HG02798 (cell line): Measurements from ENCODE around the gene MYOG.

ENCODE experiments used
- ATAC-seq: cut with Tn5 transposase; IDR thresholded peaks from one replicate; pipeline ENCODE4 v1.9.1; 2021; ENCODE audit warnings: mild to moderate bottlenecking; ENCODE audit not compliant: unreplicated experiment, poor library complexity

MYOG gene

DNA sequence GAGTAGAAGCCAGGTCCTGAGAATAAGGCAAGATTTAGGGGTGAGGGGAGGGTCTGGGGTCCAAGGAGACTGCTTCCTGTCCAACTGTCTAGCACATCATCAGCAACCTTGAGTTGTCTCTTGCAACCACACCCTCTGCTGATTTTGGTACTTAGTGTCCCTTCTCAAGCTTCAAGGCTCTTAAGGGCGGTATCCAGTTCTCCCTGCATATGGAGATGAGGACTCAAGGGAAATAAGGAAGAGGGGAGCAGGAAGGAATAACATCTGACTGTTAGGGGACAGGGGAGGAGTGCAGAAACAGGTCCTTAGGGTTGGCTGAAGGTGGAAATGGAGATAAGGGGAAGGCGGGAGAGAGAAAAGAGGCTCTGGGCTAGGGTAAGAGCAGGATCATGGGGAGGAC, 12.3 kb downstream of the MYOG start:
- ATAC-seq = no peak

DNA sequence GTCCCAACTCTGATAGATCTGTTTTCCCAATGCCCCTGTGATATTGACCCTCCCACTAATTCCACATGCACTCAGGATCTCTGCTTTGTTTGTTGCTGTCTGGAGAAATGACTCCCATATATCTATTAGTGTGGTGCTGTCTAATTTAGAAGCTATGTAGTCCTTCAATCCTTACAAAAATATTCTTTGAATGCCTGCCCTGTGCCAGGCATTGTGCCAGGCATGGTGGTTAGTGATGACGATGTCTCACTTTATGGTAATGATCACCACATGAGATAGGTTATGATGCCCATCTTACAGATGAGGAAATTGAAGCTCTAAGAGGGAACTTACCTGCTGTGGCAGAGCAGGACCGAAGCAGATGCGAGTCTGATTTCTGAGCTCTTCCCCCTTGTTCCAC, 12.9 kb downstream of the MYOG start:
- no peak for ATAC-seq

DNA sequence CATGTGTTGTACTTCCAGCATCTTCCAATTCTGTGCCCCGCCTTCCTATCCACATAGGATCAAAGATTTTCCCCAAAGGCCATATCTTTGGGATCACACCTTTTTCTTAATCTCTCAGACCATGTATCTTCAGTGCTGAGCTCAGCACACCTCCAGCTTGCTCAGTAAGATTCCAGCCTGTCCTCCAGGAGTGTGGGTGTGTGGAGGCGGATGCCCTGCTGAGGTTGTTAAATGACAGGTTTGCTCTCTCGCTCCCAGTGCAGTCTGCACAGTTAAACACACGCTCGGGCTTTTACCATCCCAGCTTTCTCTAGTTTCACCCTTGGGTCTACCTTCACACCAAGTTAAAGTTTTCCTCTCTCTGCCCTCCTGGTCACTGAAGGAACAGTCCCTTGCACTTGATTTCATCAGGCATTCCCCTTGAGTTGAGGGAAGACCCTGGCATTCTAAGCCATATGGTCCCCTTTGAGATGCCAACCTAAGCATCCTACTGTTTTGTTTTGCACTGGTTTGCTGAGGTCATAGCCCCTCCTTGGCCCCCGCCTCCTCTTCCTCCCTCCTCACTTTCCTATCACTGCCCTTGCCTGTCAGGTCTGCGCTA, 13.7 kb downstream of the MYOG start:
- no peak for ATAC-seq

DNA sequence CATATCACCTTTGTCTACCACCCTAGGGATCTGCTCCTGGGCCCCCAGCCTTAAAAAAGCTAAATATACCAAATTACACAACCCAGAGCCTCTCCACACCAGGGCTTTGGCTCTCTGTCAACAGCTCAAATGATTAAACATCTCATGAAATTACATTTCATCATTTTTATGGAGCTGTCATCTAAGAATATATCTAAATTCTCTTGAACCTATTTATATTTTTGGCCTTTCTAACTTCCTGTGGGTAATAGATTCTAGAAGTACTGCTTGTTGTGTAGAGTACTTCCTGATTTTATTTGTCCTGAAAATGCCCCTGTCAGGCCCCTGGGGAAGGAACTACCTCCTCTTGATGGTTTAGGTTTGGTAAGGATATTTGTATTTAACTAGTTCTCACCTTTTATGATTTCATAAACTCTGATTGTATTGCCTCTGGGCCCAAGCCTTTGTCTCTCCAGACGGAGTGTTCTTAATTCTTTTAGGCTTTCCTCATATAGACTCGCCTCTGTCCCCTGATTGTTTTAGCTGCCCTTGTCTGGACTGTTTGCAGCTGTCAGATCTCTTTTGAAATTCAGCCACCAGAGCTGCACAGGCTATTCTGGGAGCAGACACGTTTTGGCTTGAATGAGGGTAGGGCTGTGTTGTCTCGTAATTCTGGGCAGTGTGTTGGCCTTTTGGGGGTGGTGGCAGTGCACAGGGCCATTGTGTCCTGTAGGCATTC, 16.6 kb downstream of the MYOG start:
- ATAC-seq = no peak

DNA sequence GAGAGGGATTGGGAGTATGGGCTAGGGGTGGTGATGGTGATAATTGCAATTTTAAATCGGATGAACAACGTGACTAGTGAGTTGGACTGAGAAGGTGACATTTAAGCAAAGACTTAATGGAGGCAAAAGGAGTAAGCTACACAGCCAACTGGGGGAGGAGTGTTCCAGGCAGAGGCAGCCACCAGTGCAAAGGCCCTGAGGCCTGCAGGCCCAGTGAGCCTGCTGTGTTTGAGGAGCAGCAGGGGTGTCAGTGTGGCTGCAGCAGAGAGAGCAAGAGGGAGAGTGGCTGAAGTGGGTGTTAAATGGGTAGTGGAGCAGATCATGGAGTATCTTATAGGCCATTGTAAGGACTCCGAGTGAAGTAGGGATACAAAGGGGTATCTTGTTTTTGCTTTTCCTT, 18.8 kb downstream of the MYOG start:
- ATAC-seq = no peak

DNA sequence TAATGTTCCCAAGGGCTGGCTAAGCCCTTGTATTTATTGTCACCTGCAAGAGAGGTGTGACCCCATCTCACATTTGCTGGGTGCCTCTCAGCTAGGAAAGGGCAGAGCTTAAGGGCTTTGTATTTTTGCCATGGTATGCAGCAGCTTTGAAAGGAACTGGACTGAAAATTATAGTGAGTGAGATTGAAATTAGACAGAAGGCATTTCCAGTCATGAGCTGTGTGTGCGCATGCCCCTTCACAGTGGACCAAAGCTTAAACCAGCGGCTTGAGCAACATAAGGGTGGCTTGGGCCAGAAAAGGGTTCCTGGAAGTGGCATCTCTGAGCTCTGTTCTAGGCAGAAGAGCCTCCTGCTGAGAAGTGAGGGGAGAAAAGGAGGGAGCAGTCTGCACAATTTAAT, 19.8 kb downstream of the MYOG start:
- no peak for ATAC-seq

DNA sequence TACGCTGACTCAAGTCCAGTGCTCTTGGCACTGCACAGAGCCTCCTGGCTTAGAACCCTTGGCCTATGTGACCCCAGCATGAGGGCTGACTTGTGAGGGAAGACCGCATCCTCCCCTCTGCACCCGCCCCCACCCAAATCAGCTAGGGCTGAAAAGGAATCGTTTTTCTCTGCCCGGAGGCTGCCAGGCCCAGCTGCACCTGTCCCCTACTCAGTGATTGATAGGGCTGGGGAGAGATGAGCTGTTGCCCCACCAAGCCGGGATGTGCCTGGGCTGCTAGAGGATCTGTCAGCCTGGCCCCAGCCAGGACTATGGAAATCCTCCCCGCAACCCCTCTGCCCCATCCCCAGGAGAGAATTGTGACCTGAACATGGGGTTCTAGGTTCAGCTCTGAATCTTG, 20.6 kb downstream of the MYOG start:
- no peak for ATAC-seq

DNA sequence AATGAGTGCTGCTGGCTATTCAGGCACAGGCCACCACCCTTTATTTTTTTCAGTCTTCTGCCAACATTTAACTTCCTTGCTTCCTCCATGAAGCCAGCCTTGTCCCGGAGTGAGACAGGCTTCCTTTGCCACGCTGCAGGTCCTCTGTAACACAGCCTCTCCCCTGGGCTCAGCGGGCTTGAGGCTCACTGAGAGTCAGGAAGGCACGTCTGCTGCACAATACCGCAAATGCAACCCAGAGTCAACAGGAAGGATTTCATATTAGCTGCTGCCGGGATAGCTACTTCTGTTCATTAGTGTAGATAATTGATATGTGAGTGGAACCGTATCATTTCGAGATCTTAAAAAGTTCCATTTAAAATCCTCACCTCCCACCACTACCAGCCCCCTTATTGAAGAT, 22.5 kb downstream of the MYOG start:
- no peak for ATAC-seq

DNA sequence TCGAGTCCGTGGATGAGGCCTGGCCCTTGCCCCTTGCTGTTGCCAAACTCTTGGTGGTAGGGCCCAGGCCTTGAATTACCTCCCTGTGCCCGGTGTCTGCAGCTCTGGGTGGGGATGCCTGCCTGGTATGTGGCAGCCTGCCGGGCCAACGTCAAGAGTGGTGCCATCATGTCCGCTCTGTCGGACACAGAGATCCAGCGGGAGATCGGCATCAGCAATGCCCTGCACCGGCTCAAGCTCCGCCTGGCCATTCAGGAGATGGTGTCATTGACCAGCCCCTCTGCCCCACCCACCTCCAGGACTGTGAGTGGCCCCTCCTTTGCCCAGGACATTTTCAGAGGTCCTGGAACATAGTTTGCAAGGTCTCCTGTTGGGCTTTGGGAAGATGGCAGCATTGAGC, 25.7 kb downstream of the MYOG start:
- no peak for ATAC-seq

DNA sequence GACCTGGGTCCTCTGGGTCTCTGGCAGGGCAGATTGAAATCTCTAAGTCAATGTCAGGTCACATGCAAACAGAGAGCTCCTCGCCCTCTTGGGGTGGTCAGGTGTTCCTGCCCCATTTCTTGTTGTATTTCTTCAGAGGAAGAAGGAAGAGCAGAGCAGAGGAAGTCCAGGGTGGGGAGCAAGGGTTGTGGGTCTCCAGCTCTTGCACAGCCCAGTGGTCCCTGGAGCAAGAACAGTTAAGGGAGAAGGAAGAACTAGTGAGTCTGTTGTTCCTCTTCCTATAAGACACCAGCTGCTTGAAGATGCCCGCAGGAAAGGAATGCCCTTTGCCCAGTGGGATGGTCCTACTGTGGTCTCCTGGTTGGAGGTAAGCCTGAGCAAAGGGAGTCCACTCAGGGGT, 26.3 kb downstream of the MYOG start:
- no peak for ATAC-seq

DNA sequence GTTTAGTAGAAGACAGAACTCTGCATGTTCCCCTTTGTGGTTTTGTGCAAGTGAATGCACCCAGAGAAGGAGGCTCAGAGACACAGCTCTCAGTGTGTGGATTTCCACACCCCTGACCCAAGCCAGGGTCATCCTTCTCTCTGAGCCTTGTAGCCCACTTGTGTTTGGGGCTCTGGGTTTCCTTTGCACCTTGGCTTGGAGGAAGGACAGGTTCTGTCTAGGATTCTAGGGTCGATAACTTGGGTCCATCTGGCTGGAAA, 27.2 kb downstream of the MYOG start:
- ATAC-seq = no peak

DNA sequence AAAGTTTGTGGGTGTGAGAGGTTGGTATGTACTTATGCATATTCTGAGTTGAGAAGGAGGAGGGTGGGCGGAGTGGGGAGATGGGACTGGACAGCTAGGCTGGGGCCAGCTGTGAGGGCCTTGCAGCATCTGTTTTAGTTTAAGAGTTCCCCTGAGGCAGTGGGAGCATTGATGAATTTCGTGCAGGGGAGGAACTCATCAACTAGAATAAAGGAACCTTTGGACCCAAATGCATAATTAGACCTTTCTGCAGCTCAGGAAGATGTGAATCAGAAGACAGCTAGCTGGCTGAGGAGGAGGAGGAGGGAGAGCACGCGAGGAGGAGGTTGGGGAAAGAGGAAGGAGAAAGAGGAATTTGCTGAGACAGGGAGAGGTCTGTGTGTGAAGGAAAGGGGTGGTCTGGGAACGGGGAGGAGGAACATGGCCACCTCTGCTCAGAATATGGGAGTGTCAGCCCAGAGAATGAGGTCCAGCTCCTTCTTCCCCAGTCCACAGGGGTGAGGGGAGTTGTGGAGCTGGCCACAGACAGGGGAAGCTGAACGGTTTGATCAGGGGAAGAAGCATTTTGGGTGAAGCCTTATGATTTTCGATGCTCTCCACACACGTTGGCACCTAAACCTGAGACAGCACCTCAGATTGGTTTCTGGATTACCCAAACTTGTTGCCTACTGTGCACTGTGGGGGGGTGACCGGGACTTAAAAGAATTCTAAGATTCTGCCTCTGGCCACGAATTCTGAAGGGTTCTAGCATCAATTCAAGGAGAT, 27.7 kb downstream of the MYOG start:
- ATAC-seq = no peak

DNA sequence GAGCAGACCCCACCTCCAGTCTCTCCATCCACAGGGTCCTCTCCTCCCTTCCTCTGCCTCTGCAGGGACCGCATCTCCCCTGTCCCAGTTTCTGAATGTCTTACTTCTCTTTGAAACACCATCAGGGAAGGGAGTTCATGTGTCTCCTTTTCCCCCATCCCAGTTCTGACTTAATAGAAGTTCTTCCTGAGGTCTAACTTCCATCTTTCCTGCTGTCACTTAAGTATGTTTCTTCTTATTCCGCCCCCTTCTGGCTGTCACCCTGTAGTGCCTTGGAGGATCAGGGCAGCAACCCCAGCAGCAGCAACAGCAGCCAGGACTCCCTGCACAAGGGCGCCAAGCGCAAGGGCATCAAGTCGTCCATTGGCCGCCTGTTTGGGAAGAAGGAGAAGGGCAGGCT, 29.3 kb downstream of the MYOG start:
- no peak for ATAC-seq

DNA sequence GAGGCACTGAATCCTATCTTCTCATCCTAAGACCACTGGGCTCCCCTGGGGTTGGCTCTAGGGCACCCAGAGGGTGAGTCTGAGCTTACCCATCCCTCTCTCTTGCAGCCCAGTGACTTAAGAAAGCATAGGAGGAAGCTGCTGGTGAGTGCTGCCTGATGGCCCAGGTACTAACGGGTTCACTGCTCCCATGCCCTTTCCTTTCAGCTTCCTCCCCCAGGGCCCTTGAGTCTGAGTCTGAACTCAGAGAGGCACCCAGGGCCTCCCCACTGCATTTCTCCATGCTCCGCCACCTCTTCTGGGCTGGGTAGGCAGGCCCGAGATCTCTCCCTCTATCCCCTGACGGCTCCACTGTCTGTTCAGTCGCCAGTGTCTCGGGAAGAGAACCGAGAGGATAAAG, 29.8 kb downstream of the MYOG start:
- ATAC-seq = no peak

DNA sequence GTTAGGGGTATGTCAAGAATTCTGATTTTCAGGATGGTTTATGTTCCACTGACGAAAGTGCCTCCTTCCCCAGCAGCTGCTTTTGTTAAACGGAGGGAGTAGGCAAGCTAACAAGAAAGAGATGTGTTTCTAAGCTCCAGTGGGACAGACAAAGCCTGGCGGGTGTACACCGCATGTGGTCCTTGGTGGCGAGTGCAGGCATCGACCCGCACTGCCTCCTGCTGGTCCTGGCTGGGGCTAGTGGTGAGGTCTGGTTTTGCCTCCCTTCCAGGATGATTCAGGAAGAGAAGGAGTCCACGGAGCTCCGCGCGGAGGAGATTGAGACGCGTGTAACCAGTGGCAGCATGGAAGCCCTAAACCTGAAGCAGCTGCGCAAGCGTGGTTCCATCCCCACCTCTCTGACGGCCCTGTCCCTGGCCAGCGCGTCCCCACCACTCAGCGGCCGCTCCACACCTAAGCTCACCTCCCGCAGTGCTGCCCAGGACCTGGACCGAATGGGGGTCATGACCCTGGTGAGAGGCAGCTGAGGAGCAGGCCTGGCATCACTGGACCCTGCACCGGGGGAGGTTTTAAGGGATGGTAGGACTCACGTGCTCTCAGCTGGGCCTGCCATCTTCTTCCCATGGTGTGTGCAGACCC, 30.5 kb downstream of the MYOG start:
- ATAC-seq = no peak

DNA sequence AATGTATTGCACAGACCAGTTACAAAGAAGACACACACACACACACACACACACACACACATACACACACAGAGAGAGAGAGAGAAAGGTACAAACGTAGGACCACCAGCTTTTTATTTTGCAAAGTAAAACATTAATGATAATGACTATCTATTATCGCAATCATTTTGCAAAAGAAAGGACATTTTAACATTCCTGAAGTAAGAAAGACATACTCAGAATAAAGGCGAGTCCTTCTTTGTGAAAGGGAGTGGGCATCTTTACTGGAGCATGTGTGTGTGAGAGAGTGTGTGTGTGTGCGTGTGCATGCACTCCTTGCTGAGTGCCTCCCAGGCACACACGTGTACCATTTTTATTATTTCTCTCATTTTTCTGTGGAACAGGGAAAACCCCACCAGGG, 31.2 kb downstream of the MYOG start:
- ATAC-seq = no peak

DNA sequence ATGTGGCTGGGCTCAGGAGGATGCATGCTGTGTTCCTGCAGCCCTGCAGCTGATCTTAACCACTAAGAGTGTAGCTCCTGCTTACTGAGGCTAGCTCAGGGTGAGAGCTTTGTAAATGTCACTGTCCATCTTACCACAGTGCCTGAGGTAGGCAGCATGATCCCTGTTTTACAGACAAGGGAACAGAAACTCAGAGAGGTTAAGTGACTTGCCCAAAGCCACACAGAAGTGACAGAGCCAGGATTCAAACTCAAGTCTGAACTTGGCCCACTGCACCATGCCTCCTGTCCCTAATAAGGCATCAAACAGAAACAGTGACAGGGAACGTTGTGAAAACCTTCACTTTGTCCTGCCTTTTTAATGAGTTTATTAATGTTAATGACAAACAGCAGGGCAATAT, 31.6 kb downstream of the MYOG start:
- ATAC-seq = no peak

DNA sequence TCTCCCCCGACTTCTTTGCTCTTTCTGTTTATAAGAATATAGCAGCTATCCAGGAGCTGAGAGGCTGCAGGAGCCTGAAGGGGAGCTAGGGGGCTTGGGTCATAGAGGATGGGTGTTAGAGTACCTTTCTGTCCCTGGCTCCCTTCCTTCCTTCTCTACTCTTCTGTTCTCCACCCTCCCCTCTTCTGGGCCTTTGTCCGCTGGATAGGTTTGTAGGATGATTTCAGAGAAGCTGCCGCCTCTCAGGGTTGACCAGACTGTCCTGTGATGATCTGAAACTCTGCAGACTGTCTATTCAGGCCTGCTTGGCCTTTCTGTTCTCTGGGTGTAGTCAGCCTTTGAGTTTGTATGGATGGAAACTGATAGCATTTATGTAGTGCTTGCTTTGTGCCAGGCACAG, 33.2 kb downstream of the MYOG start:
- ATAC-seq = no peak

DNA sequence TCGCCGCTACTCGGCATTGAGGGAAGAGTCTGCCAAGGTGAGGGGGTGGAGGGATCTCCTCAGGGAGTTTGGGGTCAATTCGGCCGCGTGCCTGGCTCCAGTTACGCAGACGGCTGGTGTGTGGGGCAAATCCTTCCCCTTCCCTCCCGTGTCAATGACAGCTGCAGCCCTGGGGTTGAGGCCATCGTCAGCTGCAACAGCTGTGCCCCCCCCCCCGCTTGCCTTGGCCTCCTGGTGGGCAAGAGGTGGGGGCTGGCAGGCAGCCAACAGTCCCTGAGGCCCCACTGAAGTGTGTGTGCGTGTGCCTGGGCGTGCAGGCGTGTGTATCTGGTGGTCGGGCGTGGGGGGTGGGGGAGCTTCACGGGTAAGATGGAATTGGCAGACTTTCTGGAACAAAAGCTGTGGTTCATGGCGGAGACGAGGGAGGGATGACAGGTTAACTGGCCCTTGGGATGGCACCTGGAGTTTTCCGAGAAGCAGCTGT, 33.9 kb downstream of the MYOG start:
- ATAC-seq = no peak

DNA sequence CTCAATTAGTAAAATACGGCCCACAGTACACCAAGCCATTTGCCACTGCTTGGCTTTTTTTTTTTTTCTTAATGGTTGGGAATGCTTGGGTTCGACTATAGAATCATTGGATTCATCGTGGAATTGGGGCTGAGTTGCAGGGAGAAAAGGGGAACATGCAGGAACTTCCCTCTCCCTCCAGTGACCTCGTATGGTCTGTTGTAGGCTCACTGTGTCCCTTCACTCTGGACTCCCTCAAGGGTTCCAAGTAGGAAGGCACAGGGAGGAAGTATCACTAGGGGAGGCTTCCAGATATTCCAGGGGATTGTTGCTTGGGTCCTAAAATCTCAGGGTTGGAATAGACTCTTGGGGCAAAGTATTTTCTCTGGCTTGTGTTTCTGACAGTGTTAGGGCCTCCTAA, 35.0 kb downstream of the MYOG start:
- ATAC-seq = no peak

DNA sequence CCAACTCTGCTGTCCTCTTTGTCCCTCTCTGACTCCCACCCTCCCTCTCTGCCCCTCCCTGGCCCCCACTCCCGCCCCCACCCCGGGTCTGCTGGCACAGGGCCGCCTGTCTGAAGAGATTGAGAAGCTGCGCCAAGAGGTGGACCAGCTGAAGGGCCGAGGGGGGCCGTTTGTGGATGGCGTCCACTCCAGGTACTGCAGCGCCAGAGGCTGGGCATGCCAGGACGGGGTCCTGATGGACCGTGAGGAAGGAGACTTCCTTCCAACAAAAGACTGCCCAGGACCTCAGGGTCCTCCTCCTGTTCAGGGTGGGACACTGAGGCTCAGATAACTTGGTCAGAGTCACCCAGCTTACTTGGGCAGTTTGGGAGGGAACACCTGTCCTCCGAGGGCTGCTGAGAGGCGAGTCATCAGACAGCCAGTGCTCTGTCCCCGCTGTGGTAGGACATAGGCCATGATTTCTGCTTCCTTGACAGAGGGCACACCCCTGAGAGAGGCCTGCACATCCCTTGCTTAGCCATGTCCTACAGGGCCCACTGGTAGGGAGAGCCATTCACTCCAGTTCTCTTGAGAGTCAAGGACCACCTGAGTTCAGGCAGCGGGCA, 36.1 kb downstream of the MYOG start:
- ATAC-seq = no peak
